Stimulated activated CD4-positive, alpha-beta T cell treated with anti-CD3 and anti-CD28 coated beads, Interleukin-12 subunit alpha, Interleukin-12 subunit beta, amount 100 ng/mL, for 4 hours (primary cell): Measurements from ENCODE around the gene MYH9.

ENCODE experiments used
- DNase-seq: peaks from one replicate; pipeline ENCODE4 v3.0.0-alpha.2; 2020

The MYH9 gene

GRCh38 chr22:36344106-36344827, 43.5 kb downstream of the MYH9 start:
- no peak for DNase-seq

- DNase-seq, result no peak
Observed at GRCh38 chr22:36343720-36344105, 44.1 kb downstream of the MYH9 start.

- no peak for DNase-seq
Observed at GRCh38 chr22:36343070-36343719, 44.6 kb downstream of the MYH9 start.

GRCh38 chr22:36341640-36342041, 46.1 kb downstream of the MYH9 start:
- DNase-seq, result no peak

GRCh38 chr22:36340621-36341020, 47.1 kb downstream of the MYH9 start:
- no peak for DNase-seq

GRCh38 chr22:36339171-36340065, 48.3 kb downstream of the MYH9 start:
- DNase-seq, result no peak

GRCh38 chr22:36337365-36338130, 50.2 kb downstream of the MYH9 start:
- DNase-seq, result no peak

GRCh38 chr22:36336246-36337182, 51.3 kb downstream of the MYH9 start:
- no peak for DNase-seq

- no peak for DNase-seq
Observed at GRCh38 chr22:36335621-36336020, 52.1 kb downstream of the MYH9 start.

GRCh38 chr22:36334821-36335603, 52.8 kb downstream of the MYH9 start:
- DNase-seq, result no peak

- DNase-seq, result no peak
Observed at GRCh38 chr22:36334081-36334820, 53.5 kb downstream of the MYH9 start.

- DNase-seq, result no peak
Observed at GRCh38 chr22:36333644-36334043, 54.1 kb downstream of the MYH9 start.

GRCh38 chr22:36332623-36333332, 55.0 kb downstream of the MYH9 start:
- peak; percentile 51 for DNase-seq

GRCh38 chr22:36331912-36332622, 55.7 kb downstream of the MYH9 start:
- peak; percentile 40 for DNase-seq

GRCh38 chr22:36331306-36331911, 56.4 kb downstream of the MYH9 start:
- DNase-seq, result peak; percentile 67

- no peak for DNase-seq
Observed at GRCh38 chr22:36330655-36331305, 57.0 kb downstream of the MYH9 start.

- DNase-seq, result no peak
Observed at GRCh38 chr22:36330127-36330526, 57.6 kb downstream of the MYH9 start.
